GM23338 (cell line): ENCODE measurements around the gene IFITM5. TPM values are rescaled to one million over a fixed set of nuclear protein-coding genes. Genes with fewer than 3 reads are reported as not detected.
"Not testable (repeated sequence)": the region's sequence is repeated elsewhere in the genome, so short reads cannot be mapped to it uniquely, and the experiment has no call there.

Experiments used
- ATAC-seq: fragments of 200-7000 bp; cut with Tn5 transposase; 3 replicates; pipeline ENCODE4 v1.9.1; 2020
- DNase-seq: peaks from one replicate; pipeline ENCODE4 v3.0.0-alpha.2; 2015; ENCODE audit warnings: low spot score
- H2AFZ ChIP-seq: fragments of 200-600 bp; sonication (generic); 2 replicates; pipeline ENCODE4 v1.8.0; 2016; ENCODE audit warnings: antibody characterized with exemption, mild to moderate bottlenecking, moderate library complexity
- H3F3A ChIP-seq: fragments of 200-600 bp; sonication (generic); replicated peaks from 2 replicates; pipeline ENCODE4 v1.8.0; 2017; ENCODE audit warnings: antibody characterized with exemption, mixed run types, low read depth
- H3K27ac ChIP-seq: fragments of 200-600 bp; sonication (generic); 2 replicates; pipeline ENCODE4 v1.6.1; 2016; ENCODE audit warnings: low read depth
- H3K27me3 ChIP-seq: fragments of 200-600 bp; sonication (generic); 2 replicates; pipeline ENCODE4 v1.8.0; 2016; ENCODE audit warnings: mild to moderate bottlenecking, mixed run types, moderate library complexity; ENCODE audit not compliant: insufficient read depth
- H3K36me3 ChIP-seq: fragments of 200-600 bp; sonication (generic); 2 replicates; pipeline ENCODE4 v1.8.0; 2016; ENCODE audit warnings: mild to moderate bottlenecking; ENCODE audit not compliant: insufficient read depth
- H3K4me1 ChIP-seq: fragments of 200-600 bp; sonication (generic); 2 replicates; pipeline ENCODE4 v1.8.0; 2016; ENCODE audit warnings: mild to moderate bottlenecking, moderate library complexity; ENCODE audit not compliant: insufficient read depth
- H3K4me2 ChIP-seq: fragments of 200-600 bp; sonication (generic); 2 replicates; pipeline ENCODE4 v1.7.1; 2017; ENCODE audit warnings: mixed run types
- H3K4me3 ChIP-seq: fragments of 200-600 bp; sonication (generic); 2 replicates; pipeline ENCODE4 v1.6.1; 2016; ENCODE audit warnings: mixed run types
- H3K79me2 ChIP-seq: fragments of 200-600 bp; sonication (generic); replicated peaks from 2 replicates; pipeline ENCODE4 v1.8.0; 2017; ENCODE audit warnings: mild to moderate bottlenecking; ENCODE audit not compliant: insufficient read depth
- H3K9me2 ChIP-seq: fragments of 200-600 bp; sonication (generic); 2 replicates; pipeline ENCODE4 v1.8.0; 2017; ENCODE audit not compliant: insufficient read depth
- H4K20me1 ChIP-seq: fragments of 200-600 bp; sonication (generic); replicated peaks from 2 replicates; pipeline ENCODE4 v1.8.0; 2017; ENCODE audit warnings: mild to moderate bottlenecking; ENCODE audit not compliant: insufficient read depth
- H3K27ac Mint-ChIP-seq: 2 replicates; pipeline ENCODE4 v1.8.0; 2020; ENCODE audit warnings: inconsistent platforms, mild to moderate bottlenecking, moderate library complexity, mixed read lengths
- H3K27me3 Mint-ChIP-seq: 3 replicates; pipeline ENCODE4 v1.8.0; 2022; ENCODE audit warnings: low read depth, mild to moderate bottlenecking, moderate library complexity, mixed read lengths, inconsistent platforms; ENCODE audit not compliant: insufficient read depth, poor library complexity
- H3K36me3 Mint-ChIP-seq: 3 replicates; pipeline ENCODE4 v1.8.0; 2021; ENCODE audit warnings: low read depth, mild to moderate bottlenecking, inconsistent platforms, moderate library complexity, mixed read lengths
- H3K4me1 Mint-ChIP-seq: 3 replicates; pipeline ENCODE4 v1.8.0; 2020; ENCODE audit warnings: mild to moderate bottlenecking, inconsistent platforms, mixed read lengths
- H3K4me3 Mint-ChIP-seq: 3 replicates; pipeline ENCODE4 v1.8.0; 2021; ENCODE audit warnings: moderate library complexity, mild to moderate bottlenecking, inconsistent platforms, mixed read lengths
- H3K9me3 Mint-ChIP-seq: 3 replicates; pipeline ENCODE4 v1.8.0; 2020; ENCODE audit warnings: moderate library complexity, mild to moderate bottlenecking, inconsistent platforms, mixed read lengths
- ETS1 ChIP-seq: IDR thresholded peaks from 2 replicates; pipeline ENCODE4 v1.6.1; 2016; ENCODE audit warnings: antibody characterized with exemption
- EZH2 ChIP-seq: fragments of 200-600 bp; sonication (generic); IDR thresholded peaks from one replicate; pipeline ENCODE4 v1.8.0; 2017; ENCODE audit warnings: antibody characterized with exemption, mild to moderate bottlenecking, low read depth; ENCODE audit not compliant: unreplicated experiment
- JUNB ChIP-seq: IDR thresholded peaks from one replicate; pipeline ENCODE4 v1.6.1; 2016; ENCODE audit warnings: antibody characterized with exemption; ENCODE audit not compliant: unreplicated experiment
- POLR2AphosphoS5 ChIP-seq: IDR thresholded peaks from 2 replicates; pipeline ENCODE4 v1.6.1; 2016; ENCODE audit warnings: antibody characterized with exemption, low read depth
- STAT1 ChIP-seq: IDR thresholded peaks from one replicate; pipeline ENCODE4 v1.6.1; 2016; ENCODE audit warnings: antibody characterized with exemption; ENCODE audit not compliant: unreplicated experiment
- ZNF114 ChIP-seq: fragments of 250-450 bp; sonication (Bioruptor Pico); IDR thresholded peaks from 2 replicates; pipeline ENCODE4 v1.5.0; 2020; ENCODE audit warnings: mild to moderate bottlenecking, moderate library complexity
- ZNF331 ChIP-seq: fragments of 250-450 bp; sonication (Bioruptor Pico); IDR thresholded peaks from 2 replicates; pipeline ENCODE4 v1.5.0; 2020; ENCODE audit warnings: low read depth, mild to moderate bottlenecking, moderate library complexity
- ZNF462 ChIP-seq: fragments of 250-450 bp; sonication (Bioruptor Pico); IDR thresholded peaks from 2 replicates; pipeline ENCODE4 v1.5.0; 2020; ENCODE audit warnings: mild to moderate bottlenecking, moderate library complexity
- polyA plus RNA-seq: library from polyadenylated mRNA; unstranded; fragments of >200 nt; fragmentation: Nextera tagmentation; extraction: Ambion mirVana; gene quantifications from 2 replicates; pipeline ENCODE4 v1.2.1, GENCODE V29; 2016
- total RNA-seq: library from RNA; depleted of rRNA; stranded (reverse); fragments of >200 nt; shearing (Covaris generic); gene quantifications from 2 replicates; pipeline ENCODE4 v1.2.3, GENCODE V29; 2014

Gene IFITM5
- total and polyA plus RNA-seq, 2 experiments from 2014 or later: not detected

- Histone ChIP-seq H3K4me1 (peaks cover 48% of the 10 kb centered on the region), H3K27ac (no peak overlapping the region), H3K9me2 (no peaks in the 10 kb centered on the region), H2AFZ (no peak overlapping the region), H4K20me1 (peaks cover 10% of the 10 kb centered on the region), H3K4me3 (peak overlapping the region; percentile 70), H3K4me2 (peak overlapping the region; percentile 84), H3K79me2 (peaks cover 23% of the 10 kb centered on the region), H3K27me3 (peaks cover 4% of the 10 kb centered on the region; the same call in 1 of the 2 replicates), H3F3A (peaks cover 27% of the 10 kb centered on the region), H3K36me3 (no peaks in the 10 kb centered on the region)
- no peak for ATAC-seq
- no peak for DNase-seq
- Mint-ChIP-seq H3K4me3 (peak overlapping the region; percentile 91), H3K27ac (no peak overlapping the region), H3K27me3 (peaks cover 18% of the 10 kb centered on the region), H3K4me1 (peaks cover 56% of the 10 kb centered on the region), H3K36me3 (peaks cover 8% of the 10 kb centered on the region; the same call in 2 of the 3 replicates), H3K9me3 (no peaks in the 10 kb centered on the region)
- TF ChIP-seq ZNF331: no peak
- TF ChIP-seq ZNF462 (CRISPR knock-in tag): no peak
- no peak for TF ChIP-seq JUNB
- no peak for TF ChIP-seq ZNF114 (CRISPR knock-in tag)
- TF ChIP-seq STAT1: no peak
- TF ChIP-seq ETS1: no peak
- 0 out of 2 replicates have a peak, but pooled peaks have one; percentile 23 for TF ChIP-seq POLR2AphosphoS5
- no peak for TF ChIP-seq EZH2
Observed at GRCh38 chr11:315051-315481, 15.7 kb upstream of the IFITM5 start.

GRCh38 chr11:314554-314875 is 15.2 kb upstream of the IFITM5 start:
- not testable (repeated sequence) for H2AFZ ChIP-seq, DNase-seq, H3K9me2 ChIP-seq, H3K9me3 Mint-ChIP-seq, ATAC-seq, H3K27me3 ChIP-seq, H3K36me3 ChIP-seq, H3K27ac ChIP-seq
- Histone ChIP-seq H3K79me2 (peaks cover 28% of the 10 kb centered on the region), H3K4me2 (peak overlapping the region; percentile 84), H3K4me3 (peak overlapping the region; percentile 70), H3F3A (peaks cover 27% of the 10 kb centered on the region), H3K4me1 (peaks cover 50% of the 10 kb centered on the region), H4K20me1 (peaks cover 10% of the 10 kb centered on the region)
- Mint-ChIP-seq H3K27ac (peak overlapping the region; percentile 85), H3K27me3 (peaks cover 12% of the 10 kb centered on the region), H3K36me3 (peaks cover 11% of the 10 kb centered on the region; the same call in 2 of the 3 replicates), H3K4me1 (peaks cover 59% of the 10 kb centered on the region), H3K4me3 (peak overlapping the region; percentile 91)
